Putamen (tissue), 1 donor: ENCODE measurements around the gene EBF4.

Experiments
- DNase-seq: peaks from one replicate; pipeline ENCODE4 v3.0.0-alpha.2; 2016; ENCODE audit warnings: low spot score

Gene EBF4

GRCh38 chr20:2692036-2692885, at the start of gene EBF4:
Gene EBF4 (plus strand): TSS chr20:2692780. CDS start chr20:2693646, 866 bp downstream.
- DNase-seq, result peak; percentile 25

GRCh38 chr20:2643708-2644107, 48.9 kb upstream of the EBF4 start:
- no peak for DNase-seq

- DNase-seq, result peak; percentile 95
Observed at GRCh38 chr20:2651772-2652723, 40.5 kb upstream of the EBF4 start, which contains the start of gene NOP56. Gene NOP56 (plus strand): TSS chr20:2652632. CDS start chr20:2652661, 29 bp downstream.

- no peak for DNase-seq
Observed at GRCh38 chr20:2652724-2653555, 39.6 kb upstream of the EBF4 start.

- no peak for DNase-seq
Observed at GRCh38 chr20:2653556-2654383, 38.8 kb upstream of the EBF4 start.

GRCh38 chr20:2654384-2654822, 38.2 kb upstream of the EBF4 start:
- no peak for DNase-seq

- DNase-seq, result no peak
Observed at GRCh38 chr20:2654831-2655230, 37.7 kb upstream of the EBF4 start.

GRCh38 chr20:2655331-2656116, 37.1 kb upstream of the EBF4 start:
- no peak for DNase-seq

GRCh38 chr20:2656471-2657117, 36.0 kb upstream of the EBF4 start:
- DNase-seq, result no peak

GRCh38 chr20:2657241-2657640, 35.3 kb upstream of the EBF4 start:
- no peak for DNase-seq

GRCh38 chr20:2657674-2658073, 34.9 kb upstream of the EBF4 start:
- no peak for DNase-seq

GRCh38 chr20:2658414-2659354, 33.9 kb upstream of the EBF4 start:
- DNase-seq, result no peak

- DNase-seq, result no peak
Observed at GRCh38 chr20:2659547-2659946, 33.0 kb upstream of the EBF4 start.

- no peak for DNase-seq
Observed at GRCh38 chr20:2663364-2663886, 29.2 kb upstream of the EBF4 start.

GRCh38 chr20:2663887-2664719, 28.5 kb upstream of the EBF4 start, which contains the start of gene IDH3B:
Gene IDH3B (minus strand): TSS chr20:2664216. CDS start chr20:2664188, 28 bp downstream.
- DNase-seq, result peak; percentile 91

GRCh38 chr20:2671977-2672376, 20.6 kb upstream of the EBF4 start:
- no peak for DNase-seq

GRCh38 chr20:2672446-2672845, 20.1 kb upstream of the EBF4 start:
- no peak for DNase-seq
